Measurements from ENCODE around the gene VCP. TPM values are rescaled to one million over a fixed set of nuclear protein-coding genes. Genes with fewer than 3 reads are reported as not detected.
"Not testable (repeated sequence)": the region's sequence is repeated elsewhere in the genome, so short reads cannot be mapped to it uniquely, and the experiment has no call there.

The VCP gene
- total RNA-seq, 1 donor from 2014 or later, result 390 TPM

DNA sequence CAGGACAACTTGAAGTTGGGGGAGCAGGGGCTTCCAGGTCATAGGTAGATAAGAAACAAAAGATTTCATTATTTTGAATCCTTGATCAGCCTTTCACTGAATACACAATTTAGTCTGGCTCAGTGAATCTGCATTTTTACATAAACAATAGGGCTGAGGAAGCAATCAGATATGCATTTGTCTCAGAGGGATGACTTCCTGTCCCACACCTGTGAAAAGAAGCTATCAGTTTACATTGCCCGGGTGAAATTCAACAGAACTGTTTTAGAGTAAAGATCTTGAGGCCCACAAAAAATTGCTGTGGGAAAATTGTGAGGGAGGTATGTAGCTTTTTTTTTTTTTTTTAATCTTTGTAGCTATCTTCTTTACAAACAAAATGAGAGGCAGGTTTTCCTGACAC, 44.6 kb downstream of the VCP start:
- H3K4me1 ChIP-seq (ENCODE audit: insufficient read depth, low read length), result peaks cover 17% of the 10 kb centered on the region

DNA sequence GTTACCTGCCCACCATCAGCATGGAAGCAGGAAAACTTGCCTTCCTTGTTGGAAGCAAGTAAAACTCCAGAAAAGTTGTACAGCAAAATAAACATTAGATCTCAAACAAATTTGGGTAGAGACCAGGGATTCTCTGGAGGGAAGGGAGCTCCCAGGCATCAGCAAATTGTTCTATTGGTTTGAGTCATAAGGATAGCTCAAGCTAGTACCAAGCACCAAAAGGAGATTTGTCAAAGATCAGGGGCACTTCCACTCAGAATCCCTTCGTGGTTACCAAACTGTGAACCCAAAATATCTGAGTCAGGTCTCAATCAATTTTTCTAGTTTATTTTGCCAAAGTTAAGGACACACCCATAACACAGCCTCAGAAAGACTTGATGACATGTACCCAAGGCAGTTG, 45.1 kb downstream of the VCP start:
- peaks cover 2% of the 10 kb centered on the region for H3K36me3 ChIP-seq (ENCODE audit: insufficient read depth, low read length)
- no peak for FAIRE-seq
- no peak for TF ChIP-seq EZH2 (IDR thresholded peaks at IDR 0.05; ENCODE audit: insufficient read depth, low read length)
- TF ChIP-seq, protein P1, sequence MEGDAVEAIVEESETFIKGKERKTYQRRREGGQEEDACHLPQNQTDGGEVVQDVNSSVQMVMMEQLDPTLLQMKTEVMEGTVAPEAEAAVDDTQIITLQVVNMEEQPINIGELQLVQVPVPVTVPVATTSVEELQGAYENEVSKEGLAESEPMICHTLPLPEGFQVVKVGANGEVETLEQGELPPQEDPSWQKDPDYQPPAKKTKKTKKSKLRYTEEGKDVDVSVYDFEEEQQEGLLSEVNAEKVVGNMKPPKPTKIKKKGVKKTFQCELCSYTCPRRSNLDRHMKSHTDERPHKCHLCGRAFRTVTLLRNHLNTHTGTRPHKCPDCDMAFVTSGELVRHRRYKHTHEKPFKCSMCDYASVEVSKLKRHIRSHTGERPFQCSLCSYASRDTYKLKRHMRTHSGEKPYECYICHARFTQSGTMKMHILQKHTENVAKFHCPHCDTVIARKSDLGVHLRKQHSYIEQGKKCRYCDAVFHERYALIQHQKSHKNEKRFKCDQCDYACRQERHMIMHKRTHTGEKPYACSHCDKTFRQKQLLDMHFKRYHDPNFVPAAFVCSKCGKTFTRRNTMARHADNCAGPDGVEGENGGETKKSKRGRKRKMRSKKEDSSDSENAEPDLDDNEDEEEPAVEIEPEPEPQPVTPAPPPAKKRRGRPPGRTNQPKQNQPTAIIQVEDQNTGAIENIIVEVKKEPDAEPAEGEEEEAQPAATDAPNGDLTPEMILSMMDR (IDR thresholded peaks at IDR 0.05; ENCODE audit: insufficient read depth, low read depth, low read length), result no peak
- H2AFZ ChIP-seq (ENCODE audit: low read depth, low read length), result no peak overlapping the region
- H3K27ac Mint-ChIP-seq (ENCODE audit: unreplicated experiment), result no peak overlapping the region
- H3K79me2 ChIP-seq (ENCODE audit: insufficient read depth, low read length), result no peaks in the 10 kb centered on the region
- no peak overlapping the region for H3K4me3 ChIP-seq (ENCODE audit: insufficient read depth, low read depth, low read length)
- H3K4me3 Mint-ChIP-seq (ENCODE audit: unreplicated experiment), result no peak overlapping the region
- no peak overlapping the region for H3K27ac ChIP-seq (ENCODE audit: low read depth, low read length)
- peaks cover 22% of the 10 kb centered on the region for H3K4me1 Mint-ChIP-seq (ENCODE audit: low read depth, unreplicated experiment)
- H3K4me1 ChIP-seq (ENCODE audit: insufficient read depth, low read length), result peaks cover 17% of the 10 kb centered on the region
- no peaks in the 10 kb centered on the region for H4K20me1 ChIP-seq (ENCODE audit: insufficient read depth, low read length)
- peaks cover 52% of the 10 kb centered on the region for H3K36me3 Mint-ChIP-seq (ENCODE audit: low read depth, unreplicated experiment)
- H3K4me2 ChIP-seq (ENCODE audit: low read length), result no peak overlapping the region
- no peak overlapping the region for H3K9ac ChIP-seq (ENCODE audit: low read length)
- no peaks in the 10 kb centered on the region for H3K27me3 Mint-ChIP-seq (ENCODE audit: low read depth, unreplicated experiment)
- no peaks in the 10 kb centered on the region for H3K9me3 Mint-ChIP-seq (ENCODE audit: unreplicated experiment)
- no peak for DNase-seq (ENCODE audit: low read depth)
- H3K27me3 ChIP-seq (ENCODE audit: insufficient read depth, low read length), result no peaks in the 10 kb centered on the region
- H3K9me3 ChIP-seq (ENCODE audit: insufficient read depth, low read depth, low read length), result no peaks in the 10 kb centered on the region

More for the DNA sequence above, 44.6 kb downstream of the VCP start:
- H3K27me3 ChIP-seq (ENCODE audit: insufficient read depth, low read length), result no peaks in the 10 kb centered on the region
- FAIRE-seq, result no peak
- no peaks in the 10 kb centered on the region for H3K79me2 ChIP-seq (ENCODE audit: insufficient read depth, low read length)
- H3K9ac ChIP-seq (ENCODE audit: low read length), result no peak overlapping the region
- TF ChIP-seq, protein P1 (IDR thresholded peaks at IDR 0.05; ENCODE audit: insufficient read depth, low read depth, low read length), result no peak
- no peak for TF ChIP-seq EZH2 (IDR thresholded peaks at IDR 0.05; ENCODE audit: insufficient read depth, low read length)
- H3K36me3 ChIP-seq (ENCODE audit: insufficient read depth, low read length), result peaks cover 2% of the 10 kb centered on the region
- H3K4me3 ChIP-seq (ENCODE audit: insufficient read depth, low read depth, low read length), result no peak overlapping the region
- DNase-seq (ENCODE audit: low read depth), result no peak
- no peak overlapping the region for H3K27ac ChIP-seq (ENCODE audit: low read depth, low read length)
- Mint-ChIP-seq H3K27me3 (ENCODE audit: low read depth, unreplicated experiment) (no peaks in the 10 kb centered on the region), H3K36me3 (ENCODE audit: low read depth, unreplicated experiment) (peaks cover 48% of the 10 kb centered on the region), H3K9me3 (ENCODE audit: unreplicated experiment) (peaks cover 2% of the 10 kb centered on the region), H3K4me3 (ENCODE audit: unreplicated experiment) (no peak overlapping the region), H3K4me1 (ENCODE audit: low read depth, unreplicated experiment) (peaks cover 22% of the 10 kb centered on the region), H3K27ac (ENCODE audit: unreplicated experiment) (no peak overlapping the region)
- no peaks in the 10 kb centered on the region for H3K9me3 ChIP-seq (ENCODE audit: insufficient read depth, low read depth, low read length)
- H4K20me1 ChIP-seq (ENCODE audit: insufficient read depth, low read length), result no peaks in the 10 kb centered on the region
- no peak overlapping the region for H2AFZ ChIP-seq (ENCODE audit: low read depth, low read length)
- no peak overlapping the region for H3K4me2 ChIP-seq (ENCODE audit: low read length)

DNA sequence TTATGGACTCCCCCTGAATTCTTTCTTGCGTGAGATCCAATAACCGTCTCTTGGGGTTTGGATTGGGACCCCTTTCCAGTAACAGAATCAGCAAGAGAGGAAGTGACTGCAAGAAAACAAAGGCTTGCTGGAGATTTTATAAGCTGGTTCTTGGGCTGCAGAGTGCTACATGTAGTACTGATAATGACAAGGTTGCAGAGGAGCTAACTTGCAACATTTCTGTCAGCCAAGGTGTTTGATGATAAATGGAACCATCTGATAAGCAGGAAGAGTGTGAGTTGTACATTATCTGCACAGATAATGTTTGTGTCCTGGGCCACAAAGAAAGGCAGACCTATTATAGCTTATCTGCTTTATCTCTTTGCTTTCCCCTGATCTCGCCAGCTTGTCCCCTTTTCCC, 45.8 kb downstream of the VCP start:
- Histone ChIP-seq H3K36me3 (ENCODE audit: insufficient read depth, low read length) (peaks cover 2% of the 10 kb centered on the region), H3K9me3 (ENCODE audit: insufficient read depth, low read depth, low read length) (no peaks in the 10 kb centered on the region), H3K4me1 (ENCODE audit: insufficient read depth, low read length) (peaks cover 17% of the 10 kb centered on the region), H3K27me3 (ENCODE audit: insufficient read depth, low read length) (no peaks in the 10 kb centered on the region), H2AFZ (ENCODE audit: low read depth, low read length) (no peak overlapping the region), H3K79me2 (ENCODE audit: insufficient read depth, low read length) (no peaks in the 10 kb centered on the region), H3K4me2 (ENCODE audit: low read length) (peak overlapping the region; percentile 36), H4K20me1 (ENCODE audit: insufficient read depth, low read length) (no peaks in the 10 kb centered on the region), H3K27ac (ENCODE audit: low read depth, low read length) (no peak overlapping the region), H3K9ac (ENCODE audit: low read length) (no peak overlapping the region), H3K4me3 (ENCODE audit: insufficient read depth, low read depth, low read length) (no peak overlapping the region)
- no peak overlapping the region for H3K27ac Mint-ChIP-seq (ENCODE audit: unreplicated experiment)
- H3K9me3 Mint-ChIP-seq (ENCODE audit: unreplicated experiment), result peaks cover 3% of the 10 kb centered on the region
- FAIRE-seq (no peak), DNase-seq (ENCODE audit: low read depth) (no peak)
- H3K4me3 Mint-ChIP-seq (ENCODE audit: unreplicated experiment), result no peak overlapping the region
- TF ChIP-seq, protein P1 (IDR thresholded peaks at IDR 0.05; ENCODE audit: insufficient read depth, low read depth, low read length), result no peak
- no peak for TF ChIP-seq EZH2 (IDR thresholded peaks at IDR 0.05; ENCODE audit: insufficient read depth, low read length)
- no peaks in the 10 kb centered on the region for H3K27me3 Mint-ChIP-seq (ENCODE audit: low read depth, unreplicated experiment)
- peaks cover 22% of the 10 kb centered on the region for H3K4me1 Mint-ChIP-seq (ENCODE audit: low read depth, unreplicated experiment)
- peaks cover 56% of the 10 kb centered on the region for H3K36me3 Mint-ChIP-seq (ENCODE audit: low read depth, unreplicated experiment)

DNA sequence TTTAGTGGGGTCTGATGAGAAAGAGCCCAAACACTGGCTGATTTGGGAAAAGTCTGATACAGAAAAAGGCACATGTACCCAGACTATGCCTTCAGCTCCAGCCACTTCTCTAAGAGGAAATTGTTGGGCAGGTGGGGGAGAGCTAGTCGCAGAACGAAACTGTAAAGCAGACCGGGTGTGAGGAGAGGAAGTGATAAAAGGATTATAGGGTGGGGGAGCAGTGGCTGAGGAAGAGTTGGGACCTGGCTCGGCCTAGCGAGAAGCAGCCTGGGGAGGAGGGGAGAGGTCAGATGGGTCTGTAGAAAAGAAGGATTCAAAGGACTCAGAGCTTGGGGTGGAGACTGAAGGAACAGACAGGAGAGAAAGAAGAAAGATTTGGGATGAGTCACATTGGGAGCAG, 49.0 kb downstream of the VCP start:
- H3K27me3 Mint-ChIP-seq (ENCODE audit: low read depth, unreplicated experiment); H3K9me3 ChIP-seq (ENCODE audit: insufficient read depth, low read depth, low read length); H3K4me3 ChIP-seq (ENCODE audit: insufficient read depth, low read depth, low read length); H3K27me3 ChIP-seq (ENCODE audit: insufficient read depth, low read length); H3K9me3 Mint-ChIP-seq (ENCODE audit: unreplicated experiment); DNase-seq (ENCODE audit: low read depth); H3K27ac ChIP-seq (ENCODE audit: low read depth, low read length); H3K4me2 ChIP-seq (ENCODE audit: low read length); H3K9ac ChIP-seq (ENCODE audit: low read length); H3K27ac Mint-ChIP-seq (ENCODE audit: unreplicated experiment); H3K79me2 ChIP-seq (ENCODE audit: insufficient read depth, low read length); H3K36me3 ChIP-seq (ENCODE audit: insufficient read depth, low read length); H4K20me1 ChIP-seq (ENCODE audit: insufficient read depth, low read length); FAIRE-seq; H2AFZ ChIP-seq (ENCODE audit: low read depth, low read length): not testable (repeated sequence)
- H3K4me1 ChIP-seq (ENCODE audit: insufficient read depth, low read length), result peaks cover 17% of the 10 kb centered on the region
- peak overlapping the region; percentile 36 for H3K4me3 Mint-ChIP-seq (ENCODE audit: unreplicated experiment)
- H3K36me3 Mint-ChIP-seq (ENCODE audit: low read depth, unreplicated experiment), result peaks cover 56% of the 10 kb centered on the region
- H3K4me1 Mint-ChIP-seq (ENCODE audit: low read depth, unreplicated experiment), result peaks cover 20% of the 10 kb centered on the region
